ENCODE results near the gene RAB6B.

The RAB6B gene

DNA sequence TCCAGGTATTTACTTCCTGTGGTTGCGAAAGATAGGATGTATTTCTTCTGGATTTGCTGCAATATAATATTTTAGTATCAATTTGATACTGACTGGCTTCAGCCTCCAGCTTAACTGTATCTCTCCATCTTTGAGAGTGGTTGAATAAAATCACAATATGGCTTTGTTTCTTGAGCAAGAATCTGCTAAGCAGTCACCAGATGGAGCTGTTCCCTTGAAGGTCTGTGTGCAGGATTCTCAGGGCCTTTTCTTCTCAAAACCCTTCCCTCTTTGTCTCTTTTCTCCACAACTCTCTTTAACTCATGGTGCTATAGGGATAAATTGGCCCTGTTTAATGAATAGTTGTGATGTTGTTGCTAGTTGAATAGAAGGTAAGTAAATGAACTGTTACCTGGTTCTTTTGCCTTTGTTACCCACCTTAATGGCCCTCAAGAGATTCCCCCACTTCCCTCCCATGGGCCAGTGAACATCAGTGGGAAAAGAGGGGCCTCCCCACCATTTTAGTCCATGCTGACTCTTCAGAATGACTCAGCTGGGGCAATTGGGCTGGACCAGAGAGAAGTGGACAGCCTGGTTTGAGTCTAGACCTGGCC is 34.8 kb upstream of the RAB6B start:
- peak; percentile 76 for DNase-seq (ENCODE audit: low read depth)

DNA sequence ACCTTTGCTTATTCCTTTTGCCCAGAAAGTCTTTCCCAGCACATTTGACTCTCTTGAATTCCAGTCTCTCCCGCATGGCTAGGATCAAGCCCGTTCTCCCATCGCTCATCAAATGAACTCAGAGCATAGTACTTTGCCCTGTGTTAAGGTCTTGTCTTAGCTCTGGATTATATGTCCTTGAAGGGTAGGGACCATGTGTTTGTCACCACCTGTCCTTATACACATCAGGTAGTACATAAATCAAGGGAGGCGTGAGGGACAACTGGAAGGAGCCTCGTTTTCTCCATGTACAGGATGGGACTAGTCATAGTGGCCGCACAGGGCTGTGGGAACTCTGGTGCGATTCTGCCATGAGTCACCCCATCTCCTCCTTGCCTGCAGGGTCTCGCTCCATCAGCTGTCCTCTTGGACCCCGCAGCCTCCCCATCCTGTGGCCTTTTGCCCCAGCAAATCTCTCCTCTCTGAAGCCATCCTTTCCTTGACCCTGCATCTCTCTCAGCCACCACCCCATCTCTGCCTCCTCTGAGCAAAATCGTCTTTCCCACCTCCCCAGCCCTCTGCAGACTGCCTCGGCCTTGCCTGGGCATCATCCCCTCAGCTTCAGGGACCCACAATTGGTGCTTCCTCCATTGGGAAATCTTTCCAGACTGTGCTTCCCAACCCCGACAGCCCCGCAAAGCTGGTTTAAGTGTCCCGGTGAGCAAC is 33.4 kb upstream of the RAB6B start:
- DNase-seq (ENCODE audit: low read depth), result no peak

DNA sequence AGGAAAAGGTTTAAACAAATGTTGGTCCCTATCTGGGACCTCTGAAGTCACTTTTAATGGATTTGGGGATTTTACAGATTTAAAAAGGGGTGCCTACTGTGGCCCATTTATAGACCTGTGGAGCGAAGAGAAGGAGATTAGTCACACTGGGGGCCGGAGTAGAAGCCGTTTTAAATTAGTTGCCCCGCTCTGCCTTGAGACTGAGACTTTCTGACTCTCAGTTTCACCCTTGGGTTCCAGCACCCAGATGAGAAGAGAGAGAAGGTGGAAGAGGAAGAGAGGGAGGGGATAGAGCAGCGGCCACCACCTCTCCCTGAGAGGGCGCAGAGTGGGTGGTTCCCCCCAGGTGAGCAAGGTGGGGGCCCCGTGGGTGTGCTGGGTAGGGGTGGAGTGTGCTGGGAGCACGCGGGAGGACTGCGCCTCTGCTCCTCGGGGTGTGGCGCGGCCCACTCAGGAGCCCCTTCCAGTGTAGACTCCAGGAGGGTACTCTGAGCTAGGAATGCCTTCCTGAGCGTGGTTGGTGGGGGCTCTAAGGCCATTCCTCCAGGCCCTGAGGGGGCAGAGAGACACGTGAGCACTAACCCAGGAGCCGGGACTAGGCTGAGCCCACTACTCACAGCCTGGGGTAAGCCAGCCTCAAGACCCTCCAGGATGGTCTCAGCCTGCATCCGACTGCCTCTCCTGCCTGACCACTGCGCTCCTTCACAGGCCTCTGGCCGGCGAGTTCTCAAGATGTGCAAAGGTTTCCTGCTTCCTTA is 32.6 kb upstream of the RAB6B start:
- no peak for DNase-seq (ENCODE audit: low read depth)

DNA sequence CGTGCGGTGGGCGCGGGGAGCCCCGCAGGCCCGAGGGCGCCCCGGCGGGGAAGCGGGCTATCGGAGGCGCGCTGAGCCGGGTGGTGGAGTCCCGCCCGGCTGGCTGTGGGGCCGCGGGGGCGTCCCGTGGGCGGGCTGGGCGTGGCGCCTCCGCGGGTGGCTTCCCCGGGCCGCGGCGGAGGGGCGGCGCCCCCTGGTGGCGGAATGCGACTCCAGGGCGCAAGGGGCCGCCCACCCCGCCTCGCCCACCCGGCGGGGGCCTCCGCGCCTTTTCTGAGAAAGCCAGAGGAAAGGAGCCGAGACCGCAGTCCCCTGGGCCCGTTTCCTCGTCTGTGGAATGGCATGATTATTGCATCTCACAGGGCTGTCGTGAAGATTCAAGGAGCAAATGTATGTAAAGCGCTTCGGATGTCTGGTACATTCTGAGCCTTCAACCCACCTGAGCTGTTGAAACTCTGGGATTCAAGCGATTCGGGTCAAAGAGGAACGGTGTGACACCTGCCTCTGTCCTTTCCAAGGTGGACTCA is 31.9 kb upstream of the RAB6B start:
- no peak for DNase-seq (ENCODE audit: low read depth)

DNA sequence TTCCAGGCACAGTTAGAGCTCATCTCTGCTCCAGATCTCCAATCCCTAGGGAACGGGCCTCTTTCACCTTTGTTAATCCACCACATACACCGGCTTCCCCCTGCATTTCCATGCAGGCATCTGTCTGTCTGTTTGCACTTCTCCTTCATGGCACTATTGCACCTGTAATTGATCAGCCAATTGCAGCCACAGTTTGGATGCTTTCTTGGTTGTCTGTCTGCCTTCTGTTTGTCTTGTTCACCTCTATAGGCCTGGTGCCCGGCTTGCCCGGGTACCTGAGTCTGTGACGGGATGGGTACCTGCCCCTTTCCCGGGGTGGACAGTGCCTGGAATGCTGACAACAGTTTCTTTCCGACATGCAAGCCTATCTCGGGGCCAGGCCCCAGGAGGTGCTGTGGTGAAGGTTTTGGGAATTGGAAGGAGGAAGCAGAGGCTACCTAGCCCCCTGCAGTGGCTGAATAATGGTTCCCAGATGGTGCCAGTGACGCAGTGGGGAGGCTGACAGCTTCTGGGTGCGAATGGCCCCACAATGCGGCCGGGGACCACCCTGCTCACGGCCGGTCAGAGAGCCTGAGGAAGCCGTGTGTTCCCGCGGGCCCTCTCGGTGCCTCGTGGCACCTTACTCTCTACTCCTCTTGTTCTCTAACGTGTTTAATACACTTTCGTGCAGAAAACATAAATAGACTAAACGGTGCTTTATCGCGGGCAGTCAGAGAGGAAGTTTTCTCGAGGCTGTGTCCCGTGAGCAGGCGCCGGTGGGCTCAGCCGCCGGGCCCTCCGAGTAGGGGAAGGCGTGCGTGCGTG is 31.3 kb upstream of the RAB6B start:
- no peak for DNase-seq (ENCODE audit: low read depth)

DNA sequence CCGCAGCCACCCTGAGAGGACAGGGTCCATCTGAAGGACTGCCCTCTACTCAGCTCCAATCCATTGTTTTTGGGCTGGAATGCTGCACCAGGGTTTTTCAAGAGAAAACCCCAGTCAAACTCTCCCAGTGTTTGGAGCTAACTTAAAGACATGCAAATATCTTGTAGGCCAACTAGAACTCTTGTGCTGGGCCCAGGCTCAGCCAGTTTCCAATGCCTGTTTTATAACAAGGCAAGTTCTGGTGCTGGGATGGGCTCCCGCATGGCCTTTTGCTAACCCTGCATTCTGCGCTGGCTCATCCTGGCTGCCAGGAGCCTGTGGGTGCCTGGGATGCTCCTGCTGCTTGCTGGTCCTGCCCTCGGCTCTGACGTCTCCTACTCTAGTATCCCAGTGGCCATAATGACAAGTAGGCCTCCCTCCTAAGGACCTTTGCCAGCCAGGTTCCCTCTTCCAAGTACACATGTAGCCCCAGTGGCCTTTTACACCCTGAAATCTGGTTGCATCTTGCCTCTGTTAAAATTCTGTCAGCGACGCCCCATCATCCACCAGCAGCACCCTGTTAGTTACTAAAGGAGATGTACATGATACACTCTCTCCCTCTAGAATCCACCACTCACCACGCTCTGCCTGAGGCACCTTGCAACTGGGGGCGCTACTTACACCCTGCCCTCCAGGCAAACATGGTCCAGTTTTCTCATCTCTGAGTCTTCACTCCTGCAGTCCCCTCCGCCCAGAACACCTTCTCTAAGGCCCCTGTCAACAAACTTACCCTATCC is 30.5 kb upstream of the RAB6B start:
- DNase-seq (ENCODE audit: low read depth), result no peak

DNA sequence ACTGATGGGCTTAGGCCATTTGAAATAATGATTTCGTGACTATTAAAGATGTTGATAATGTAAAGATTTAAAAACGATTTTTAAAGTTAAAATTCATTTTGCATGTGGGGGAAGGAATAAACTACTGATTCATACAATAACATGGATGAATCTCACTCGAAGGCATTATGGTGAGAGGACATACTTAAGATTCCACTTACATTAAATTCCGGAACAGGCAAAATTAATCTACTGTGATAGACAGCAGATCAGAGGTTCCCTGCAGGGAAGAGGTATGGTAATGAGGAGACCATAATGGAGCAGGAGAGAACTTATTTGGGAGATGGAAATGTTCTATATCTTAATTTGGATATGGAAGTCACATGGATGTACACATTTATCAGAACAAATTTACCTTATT is 28.4 kb upstream of the RAB6B start:
- no peak for DNase-seq (ENCODE audit: low read depth)

DNA sequence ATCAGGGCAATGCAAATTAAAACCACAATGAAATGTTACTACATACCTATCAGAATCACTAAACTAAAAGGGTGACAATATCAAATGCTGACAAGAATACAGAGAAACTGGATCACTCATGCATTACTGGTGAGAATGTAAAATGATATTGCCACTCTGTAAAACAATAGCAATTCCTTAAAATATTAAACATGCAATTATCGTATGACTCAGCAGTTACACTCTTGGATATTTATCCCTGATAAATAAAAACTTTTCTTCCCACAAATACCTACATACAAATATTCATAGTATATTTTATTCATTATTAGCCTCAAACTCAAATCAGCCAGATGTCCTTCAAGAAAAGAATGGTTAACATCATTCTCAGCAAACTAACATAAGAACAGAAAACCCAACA is 25.9 kb upstream of the RAB6B start:
- DNase-seq (ENCODE audit: low read depth), result no peak

DNA sequence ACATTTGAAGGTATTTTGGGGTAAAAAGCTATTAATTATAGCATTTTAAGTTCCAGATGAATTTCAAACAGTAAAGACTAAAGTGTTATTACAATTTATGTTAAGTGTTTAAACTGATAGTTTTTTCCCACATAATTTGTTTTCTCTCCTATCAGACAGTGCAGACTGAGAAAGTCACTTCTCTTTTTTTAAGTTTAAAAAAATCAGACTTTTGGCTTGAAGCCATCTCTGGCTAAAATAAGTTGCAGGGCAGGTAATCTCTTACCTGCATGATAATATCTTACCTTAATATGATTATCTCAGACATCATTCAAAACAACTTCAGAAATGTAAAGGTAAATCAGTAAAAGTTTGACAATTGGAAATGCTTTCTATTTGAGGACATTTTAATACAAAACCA is 21.5 kb upstream of the RAB6B start:
- DNase-seq (ENCODE audit: low read depth), result no peak

DNA sequence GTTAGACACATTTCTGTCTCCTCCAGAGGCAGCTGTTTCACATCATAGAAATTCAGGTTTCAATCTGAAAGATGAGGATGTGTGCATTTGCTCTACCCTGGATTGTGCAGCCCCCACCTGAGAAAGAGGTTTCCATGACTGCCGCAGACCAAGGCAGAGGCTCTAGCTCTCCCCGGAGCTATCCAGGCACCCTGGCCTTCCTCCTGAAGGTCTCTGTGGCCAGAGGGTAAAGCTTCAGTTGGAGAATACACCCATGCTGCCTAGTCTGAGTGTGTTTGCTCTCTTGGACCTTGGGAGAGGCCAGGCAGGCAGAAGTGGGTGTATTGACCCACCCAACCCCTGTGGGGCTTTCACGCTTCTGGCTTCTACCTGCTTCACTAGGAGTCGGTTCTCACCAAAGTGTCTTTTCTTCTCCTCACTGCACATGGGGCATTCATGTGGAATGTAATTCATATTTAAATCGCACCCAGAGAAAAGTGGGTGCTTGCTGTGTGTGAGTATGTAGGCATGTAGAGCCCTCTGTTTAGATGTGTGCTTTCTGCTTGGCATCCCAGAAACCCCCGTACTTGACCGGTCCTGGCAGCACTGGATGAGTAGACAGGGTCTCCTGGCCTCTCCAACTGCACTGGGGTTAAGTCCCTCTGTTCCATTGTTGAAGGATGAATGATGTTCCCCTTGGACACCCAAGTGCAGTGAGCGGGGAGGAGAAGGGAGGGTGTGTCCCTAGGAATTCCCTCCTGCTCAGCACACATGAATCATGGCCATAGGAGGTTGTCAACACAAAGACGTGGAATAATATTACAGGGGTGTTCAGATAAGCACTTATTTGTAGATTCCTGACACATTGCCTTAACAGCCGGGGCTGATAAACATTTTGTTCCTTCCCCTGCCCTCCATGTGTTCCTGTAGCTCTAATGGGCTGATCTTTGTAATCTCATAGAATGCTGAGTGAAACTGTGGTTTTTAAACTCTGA is 20.3 kb upstream of the RAB6B start:
- no peak for DNase-seq (ENCODE audit: low read depth)

DNA sequence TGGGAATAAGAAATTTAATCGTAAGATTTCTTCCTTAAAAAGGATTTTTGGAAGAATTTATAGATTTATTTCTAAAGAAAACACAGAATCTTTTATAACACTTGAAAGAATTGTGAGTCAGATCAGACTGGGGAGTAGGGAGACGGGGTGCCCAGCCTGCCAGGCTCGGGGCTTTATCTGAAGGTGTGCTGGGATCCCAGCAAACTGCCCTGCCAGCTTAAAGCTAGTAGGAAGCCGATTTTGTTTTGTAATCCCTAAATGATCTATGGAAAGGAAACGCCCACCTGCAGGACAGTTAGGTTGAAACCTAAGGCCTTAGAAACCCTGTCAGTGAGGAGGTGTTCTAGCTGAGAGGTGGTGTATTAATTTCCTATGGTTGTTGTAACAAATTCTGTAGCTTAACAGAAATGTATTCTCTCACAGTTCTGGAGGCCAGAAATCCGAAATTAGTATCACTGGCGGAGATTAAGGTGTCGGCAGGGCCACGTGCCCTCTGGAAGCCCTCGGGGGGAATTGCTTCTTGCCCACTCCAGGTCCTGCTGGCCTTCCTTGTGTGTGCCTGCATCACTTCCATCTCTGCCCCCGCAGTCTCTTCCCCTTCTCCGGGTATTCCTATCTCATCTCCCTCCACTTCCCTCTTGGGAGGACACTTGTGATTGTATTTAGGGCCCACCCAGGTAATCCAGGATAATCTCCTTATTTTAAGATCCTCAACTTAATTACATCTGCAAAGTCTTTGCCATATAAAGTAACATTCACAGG is 19.3 kb upstream of the RAB6B start:
- no peak for DNase-seq (ENCODE audit: low read depth)

DNA sequence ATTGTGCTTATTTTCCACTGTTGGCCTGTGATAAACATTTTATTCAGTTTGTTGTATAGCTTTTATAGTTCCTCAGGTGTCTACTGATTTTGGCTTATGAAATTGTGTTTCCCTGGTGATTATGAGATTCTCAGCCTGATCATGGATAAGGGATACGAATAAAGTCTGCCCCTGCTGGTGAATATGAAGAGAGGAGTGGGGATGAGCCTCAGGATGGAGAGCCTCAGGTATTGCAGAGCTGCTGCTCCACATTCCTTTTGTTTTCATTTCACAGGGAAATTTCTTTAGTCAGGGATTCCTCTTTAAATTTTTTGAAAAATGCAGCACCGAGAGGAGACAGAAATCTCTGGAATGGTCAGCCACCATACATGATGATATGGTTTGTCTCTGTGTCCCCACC is 14.7 kb upstream of the RAB6B start:
- DNase-seq (ENCODE audit: low read depth), result no peak

DNA sequence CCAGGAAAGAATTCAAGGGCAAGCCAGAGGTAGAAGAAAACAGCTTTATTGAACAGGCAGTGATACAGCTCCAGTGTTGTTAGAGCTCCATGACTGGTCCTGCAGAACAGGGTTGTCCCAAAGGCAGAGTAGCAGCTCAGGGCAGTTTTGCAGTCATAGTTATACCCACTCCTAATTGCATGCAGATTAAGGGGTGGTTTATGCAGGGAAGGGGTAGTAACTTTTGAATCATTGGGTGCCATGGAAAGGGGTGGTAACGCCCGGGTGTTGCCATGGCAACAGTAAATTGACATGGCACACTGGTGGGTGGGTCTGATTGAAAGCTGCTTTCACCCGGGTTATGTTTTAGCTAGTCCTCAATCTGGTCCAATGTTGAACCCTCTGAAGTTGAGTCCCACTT is 9.7 kb upstream of the RAB6B start:
- DNase-seq (ENCODE audit: low read depth), result no peak

DNA sequence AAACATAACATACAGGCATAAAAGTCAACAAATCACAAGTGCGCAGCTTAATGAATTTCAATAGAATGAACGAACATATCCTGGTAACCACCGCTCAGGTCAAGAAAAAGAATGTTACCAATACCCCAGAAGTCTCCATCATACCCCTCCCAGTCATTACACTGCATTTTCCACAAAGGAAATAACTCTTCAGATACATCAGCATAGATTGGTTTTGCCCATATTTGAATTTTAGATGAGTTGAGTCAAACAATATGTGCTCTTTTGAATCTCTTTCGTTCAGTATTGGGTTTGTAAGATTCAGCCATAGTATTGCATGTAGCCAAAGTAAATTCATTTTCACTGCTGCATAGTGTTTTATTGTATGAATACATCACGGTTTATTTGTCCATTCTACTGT is 6.2 kb upstream of the RAB6B start:
- no peak for DNase-seq (ENCODE audit: low read depth)

DNA sequence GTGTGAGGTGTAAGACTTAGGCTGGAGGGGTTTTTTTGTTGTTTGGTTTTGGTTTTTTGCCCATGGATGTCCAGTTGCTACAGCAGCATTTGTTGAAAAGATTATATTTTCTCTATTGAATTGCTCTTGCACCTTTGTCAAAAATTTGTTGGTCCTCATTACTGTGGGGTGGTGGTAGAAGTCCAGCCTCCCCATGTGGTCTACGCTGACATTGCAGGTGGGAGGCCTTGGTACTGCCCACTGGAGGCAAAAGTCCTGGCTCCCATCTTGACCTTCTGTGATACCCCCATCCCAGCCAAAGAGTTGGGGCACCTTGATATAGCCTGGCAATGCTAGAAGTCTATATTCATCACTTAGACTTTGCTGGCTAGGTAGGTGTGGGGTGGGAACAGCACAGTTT is 5.4 kb upstream of the RAB6B start:
- DNase-seq (ENCODE audit: low read depth), result no peak

DNA sequence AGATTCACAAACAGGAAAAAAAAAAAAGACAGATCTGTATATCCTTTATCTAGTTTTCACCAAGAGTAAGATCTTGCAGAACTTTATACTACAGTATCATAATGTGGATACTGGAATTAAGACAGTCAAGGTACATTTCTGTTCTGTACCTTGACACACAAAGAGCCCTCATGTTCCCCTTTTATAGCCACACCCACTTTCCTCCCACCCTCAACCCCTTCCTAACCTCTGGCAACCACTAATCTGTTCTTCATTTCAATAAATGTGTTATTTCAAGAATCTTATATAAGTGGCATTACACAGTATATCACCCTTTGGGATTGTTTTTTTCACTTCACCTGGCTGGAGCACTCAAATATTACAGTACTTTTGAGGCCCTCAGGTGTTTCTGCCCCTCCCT is 3.6 kb upstream of the RAB6B start:
- DNase-seq (ENCODE audit: low read depth), result no peak

DNA sequence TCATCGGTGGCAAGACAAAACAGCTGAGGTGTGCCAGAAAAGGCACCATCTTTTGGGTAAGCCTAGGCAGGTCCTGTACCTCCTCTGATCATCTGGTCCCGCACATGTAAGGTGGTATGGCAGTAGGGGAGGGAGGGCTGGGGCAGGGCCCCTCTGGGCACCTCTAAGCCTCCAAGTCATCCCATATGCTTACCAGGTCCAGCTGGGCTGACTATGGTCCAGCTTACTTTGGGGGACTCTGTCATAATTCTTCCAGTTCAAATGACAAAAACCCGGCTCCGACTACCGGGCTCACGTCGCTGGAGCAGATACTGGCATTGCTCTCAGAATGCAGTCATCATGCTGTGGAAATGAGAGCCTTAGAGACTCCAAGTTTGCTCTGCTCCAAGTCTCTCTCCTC is 1.9 kb upstream of the RAB6B start:
- DNase-seq (ENCODE audit: low read depth), result no peak

DNA sequence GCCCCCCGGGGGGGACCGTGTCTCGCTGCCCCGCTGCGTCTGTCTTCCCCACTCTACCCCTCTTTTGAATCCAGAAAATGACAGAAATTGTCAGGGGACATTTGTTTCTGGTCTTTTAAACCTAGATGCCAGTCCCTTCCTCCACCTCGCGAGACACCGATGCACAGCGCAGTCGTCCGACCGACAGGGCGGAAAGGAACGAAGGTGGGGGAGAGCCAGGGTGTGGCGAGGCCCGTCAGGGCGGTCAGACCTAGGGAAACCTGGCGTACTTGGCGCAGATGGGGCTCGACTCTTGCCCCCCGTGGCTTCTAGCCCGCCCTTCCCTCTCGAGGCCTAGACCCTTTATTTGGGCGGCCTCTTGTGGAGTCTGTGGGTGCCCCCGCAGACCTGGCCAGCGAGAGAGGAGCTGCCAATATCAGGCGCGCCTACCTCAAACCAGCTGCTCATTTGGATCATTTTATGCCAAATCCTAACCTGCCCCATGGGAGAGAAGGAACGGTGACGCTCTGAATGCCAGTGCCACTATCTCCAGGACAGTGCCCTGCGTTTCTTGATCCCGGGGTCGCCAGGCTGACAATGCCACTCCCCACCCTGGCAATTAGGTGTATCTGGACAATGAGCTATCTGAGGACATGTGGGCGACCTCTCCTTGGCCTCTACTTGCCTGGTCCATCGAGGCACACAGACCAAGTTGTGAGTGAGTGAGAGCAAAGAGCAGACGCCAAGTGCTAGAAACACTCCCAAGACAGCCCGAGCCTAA is 500 bp upstream of the RAB6B start:
- DNase-seq (ENCODE audit: low read depth), result no peak
